Testis (tissue), 5 donors: ENCODE measurements around the gene NAA20. TPM values are rescaled to one million over a fixed set of nuclear protein-coding genes. Genes with fewer than 3 reads are reported as not detected.
A peak's percentile ranks its signal among the peaks of the same experiment; 100 is the strongest.

Experiments used
- DNase-seq: peaks from one replicate; pipeline ENCODE4 v3.0.0-alpha.2; 2019
- H3K27ac ChIP-seq, 2 donors: fragments of 200-600 bp; sonication (generic); one replicate each; pipeline ENCODE4 v1.5.1; 2019
- H3K27me3 ChIP-seq: fragments of 200-600 bp; sonication (generic); one replicate; pipeline ENCODE4 v1.5.1; 2019
- H3K36me3 ChIP-seq: fragments of 200-600 bp; sonication (generic); one replicate; pipeline ENCODE4 v1.5.1; 2017; ENCODE audit warnings: low read depth; ENCODE audit errors: missing control alignments
- H3K4me1 ChIP-seq: fragments of 200-600 bp; sonication (generic); one replicate; pipeline ENCODE4 v1.5.1; 2019
- H3K4me3 ChIP-seq, 2 donors: fragments of 200-600 bp; sonication (generic); one replicate each; pipeline ENCODE4 v1.5.1; 2017 to 2019
- H3K9me3 ChIP-seq: fragments of 200-600 bp; sonication (generic); one replicate; pipeline ENCODE4 v1.5.1; 2017
- POLR2A ChIP-seq: fragments of 450-650 bp; IDR thresholded peaks from one replicate; pipeline ENCODE4 v1.6.1; 2017; ENCODE audit warnings: antibody characterized with exemption, mild to moderate bottlenecking, moderate library complexity
- WGBS, 2 donors: methylation state at CpG; one replicate each; pipeline ENCODE4 v1.1.5; 2018; 5-methylcytosine and 5-hydroxymethylcytosine counted together
- intact Hi-C: fragments of 100-400 bp; cut with DNase I; formaldehyde crosslinking; loops from one replicate; pipeline ENCODE4 v1.15.1; 2023; ENCODE audit warnings: low total_unique reads
- long read RNA-seq, 2 donors: transcript quantifications; one replicate each; lab custom pipeline, GENCODE V29; 2026
- polyA plus RNA-seq: library from polyadenylated mRNA; stranded (reverse); fragments of 350-450 nt; fragmentation: Illumina TruSeq; extraction: RNeasy Lipid Tissue Mini Kit (QIAGEN cat#74804); gene quantifications from one replicate; pipeline ENCODE4 v1.2.3, GENCODE V29; 2014; ENCODE audit warnings: low read depth, low replicate concordance; ENCODE audit not compliant: insufficient read depth
- total RNA-seq, 2 donors: library from RNA; depleted of rRNA; stranded (reverse); fragments of >200 nt; gene quantifications; one replicate each; pipeline ENCODE4 v1.2.3, GENCODE V29; 2016
- TF ChIP-seq, protein P1 (sequence below), 3 experiments: fragments of 450-650 bp in 2 of 3; fragments of 200-600 bp in 1 of 3; sonication (generic) in 1 of 3; IDR thresholded peaks; one replicate each; pipeline ENCODE4 v1.5.1; 2016 to 2019; ENCODE audit warnings: antibody characterized with exemption in 3 of 3, mild to moderate bottlenecking in 2 of 3, moderate library complexity in 1 of 3

The NAA20 gene, protein sequence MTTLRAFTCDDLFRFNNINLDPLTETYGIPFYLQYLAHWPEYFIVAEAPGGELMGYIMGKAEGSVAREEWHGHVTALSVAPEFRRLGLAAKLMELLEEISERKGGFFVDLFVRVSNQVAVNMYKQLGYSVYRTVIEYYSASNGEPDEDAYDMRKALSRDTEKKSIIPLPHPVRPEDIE
- total RNA-seq (10 to 100 TPM; 41.3 to 53.9 TPM), polyA plus RNA-seq (176 TPM)
- long read RNA-seq, donor 1, transcript NAA20-202 (6 exons, 1,260 nt), result major isoform, 37 of 39 reads
- long read RNA-seq, donor 1, partial matches to known transcripts, result 0 of 39 reads
- long read RNA-seq, donor 1, other reads (novel, unspliced or antisense), result 0 of 39 reads
- long read RNA-seq, donor 2, transcript NAA20-202 (6 exons, 1,260 nt), result major isoform, 26 of 47 reads
- long read RNA-seq, donor 2, partial matches to known transcripts, result 20 of 47 reads
- long read RNA-seq, donor 2, other reads (novel, unspliced or antisense), result 0 of 47 reads

DNA sequence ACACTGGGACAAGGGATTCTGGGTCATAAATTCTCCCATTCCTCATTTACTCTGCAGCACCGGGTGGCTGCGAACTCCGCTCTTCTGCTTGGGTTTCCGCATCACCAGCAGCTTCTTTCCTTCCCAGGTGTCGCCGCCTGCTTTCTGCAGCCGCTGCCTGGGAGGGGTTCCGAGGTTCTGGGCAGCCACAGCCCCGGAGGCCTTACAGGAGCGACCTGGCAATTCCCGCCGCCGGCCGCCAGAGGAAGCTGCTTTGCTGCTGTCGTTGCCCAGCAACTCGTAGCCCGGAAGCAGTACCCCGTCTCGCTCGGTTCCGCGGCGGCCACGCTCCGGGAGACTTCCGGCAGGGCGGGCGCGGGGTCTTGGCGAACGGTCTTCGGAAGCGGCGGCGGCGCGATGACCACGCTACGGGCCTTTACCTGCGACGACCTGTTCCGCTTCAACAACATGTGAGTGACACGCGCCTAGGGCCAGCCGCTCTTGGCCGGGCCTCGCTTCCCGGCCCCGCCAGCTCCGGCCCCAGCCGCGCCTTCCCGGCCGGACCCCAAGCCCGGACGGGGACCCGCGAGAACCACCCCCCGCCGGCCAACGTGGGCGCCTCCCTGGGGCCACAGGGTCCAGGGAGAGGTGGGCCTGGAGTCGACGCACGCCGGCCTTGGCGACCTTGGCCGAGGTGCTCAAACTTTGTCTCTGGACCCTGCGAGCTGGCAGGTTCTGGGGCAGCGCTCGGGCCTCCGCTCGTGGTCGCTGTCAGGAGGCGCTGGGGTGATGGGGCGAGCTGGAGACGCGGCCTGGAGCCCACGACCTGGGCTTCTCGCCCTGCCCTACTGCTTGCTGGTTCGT is at the start of gene NAA20:
TSS of gene NAA20 (plus strand) at position 362 of the 843 bp plus-strand sequence. CDS start at position 397, 35 bp downstream.
- H3K9me3 ChIP-seq, result no peaks in the 10 kb centered on the region
- peak within 1 kb of the TSS; percentile 58 to 75 for H3K27ac ChIP-seq
- peak within 1 kb of the TSS; percentile 87 to 96 for H3K4me3 ChIP-seq
- H3K4me1 ChIP-seq, result peaks cover 28% of the 10 kb centered on the region
- DNase-seq, result peak; percentile 97
- 0 to 2% methylated on average over 37 to 38 of the region's 81 CpGs for WGBS, 2 donors
- H3K36me3 ChIP-seq, result no peaks in the 10 kb centered on the region
- intact Hi-C loops, result no loop called here
- TF ChIP-seq POLR2A, result no peak
- TF ChIP-seq, protein P1, sequence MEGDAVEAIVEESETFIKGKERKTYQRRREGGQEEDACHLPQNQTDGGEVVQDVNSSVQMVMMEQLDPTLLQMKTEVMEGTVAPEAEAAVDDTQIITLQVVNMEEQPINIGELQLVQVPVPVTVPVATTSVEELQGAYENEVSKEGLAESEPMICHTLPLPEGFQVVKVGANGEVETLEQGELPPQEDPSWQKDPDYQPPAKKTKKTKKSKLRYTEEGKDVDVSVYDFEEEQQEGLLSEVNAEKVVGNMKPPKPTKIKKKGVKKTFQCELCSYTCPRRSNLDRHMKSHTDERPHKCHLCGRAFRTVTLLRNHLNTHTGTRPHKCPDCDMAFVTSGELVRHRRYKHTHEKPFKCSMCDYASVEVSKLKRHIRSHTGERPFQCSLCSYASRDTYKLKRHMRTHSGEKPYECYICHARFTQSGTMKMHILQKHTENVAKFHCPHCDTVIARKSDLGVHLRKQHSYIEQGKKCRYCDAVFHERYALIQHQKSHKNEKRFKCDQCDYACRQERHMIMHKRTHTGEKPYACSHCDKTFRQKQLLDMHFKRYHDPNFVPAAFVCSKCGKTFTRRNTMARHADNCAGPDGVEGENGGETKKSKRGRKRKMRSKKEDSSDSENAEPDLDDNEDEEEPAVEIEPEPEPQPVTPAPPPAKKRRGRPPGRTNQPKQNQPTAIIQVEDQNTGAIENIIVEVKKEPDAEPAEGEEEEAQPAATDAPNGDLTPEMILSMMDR (IDR thresholded peaks at IDR 0.05), result peak; percentile 80 to 95 (median 90)
- no peaks in the 10 kb centered on the region for H3K27me3 ChIP-seq

DNA sequence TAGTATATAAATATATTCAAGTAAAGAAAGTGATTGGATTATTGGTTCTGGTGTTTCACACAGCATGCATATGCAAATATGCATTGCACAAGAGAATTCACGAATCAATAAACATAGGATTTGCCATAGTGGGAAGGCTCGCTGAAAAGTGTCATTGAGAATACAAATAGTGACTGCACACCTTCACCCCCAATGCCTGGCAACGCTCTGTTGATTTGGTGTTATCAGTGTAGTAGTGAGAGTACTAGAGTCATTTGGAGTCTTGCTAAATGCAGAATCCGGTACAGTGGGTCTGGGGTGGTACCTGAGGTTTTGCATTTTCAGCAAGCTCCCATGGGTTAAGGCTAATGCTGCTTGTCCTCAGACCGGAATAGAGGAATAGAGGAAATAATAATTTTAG is 49.7 kb upstream of the NAA20 start:
- intact Hi-C loops, result no loop called here
- no peaks in the 10 kb centered on the region for H3K36me3 ChIP-seq
- H3K4me3 ChIP-seq, result no peak overlapping the region
- no peak overlapping the region for H3K27ac ChIP-seq
- no peaks in the 10 kb centered on the region for H3K27me3 ChIP-seq
- no peak for DNase-seq
- TF ChIP-seq, protein P1 (IDR thresholded peaks at IDR 0.05), result no peak
- no peak for TF ChIP-seq POLR2A
- WGBS, 2 donors, result 91 to 95% methylated on average over 5 of the region's 5 CpGs
- peaks cover 6% of the 10 kb centered on the region for H3K4me1 ChIP-seq
- H3K9me3 ChIP-seq, result no peaks in the 10 kb centered on the region

DNA sequence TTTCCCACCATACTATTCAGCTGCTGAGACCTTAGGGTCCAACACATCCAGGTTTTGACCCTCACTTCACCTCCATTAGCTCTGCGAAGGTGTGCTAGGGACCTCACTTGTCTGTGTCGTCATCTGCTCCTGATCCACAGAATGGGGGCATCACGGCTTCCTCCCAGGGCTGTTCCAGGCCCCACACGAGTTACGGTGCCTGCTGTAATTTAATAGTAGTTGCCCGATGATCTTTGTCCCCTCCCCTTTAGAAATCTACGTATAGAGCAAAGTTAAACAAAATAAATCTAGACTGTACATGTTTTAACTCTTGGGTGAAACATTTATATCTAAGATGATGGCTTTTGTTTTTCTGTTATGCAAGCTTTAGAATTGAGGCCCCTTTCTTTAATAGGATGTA is 49.1 kb upstream of the NAA20 start:
- TF ChIP-seq, protein P1 (IDR thresholded peaks at IDR 0.05), result no peak
- no peak for TF ChIP-seq POLR2A
- intact Hi-C loops, result no loop called here
- Histone ChIP-seq H3K36me3 (no peaks in the 10 kb centered on the region), H3K27ac (no peak overlapping the region), H3K4me1 (peaks cover 6% of the 10 kb centered on the region), H3K4me3 (no peak overlapping the region), H3K9me3 (no peaks in the 10 kb centered on the region), H3K27me3 (no peaks in the 10 kb centered on the region)
- no peak for DNase-seq
- WGBS, 2 donors, result 89% methylated on average over 7 of the region's 7 CpGs

DNA sequence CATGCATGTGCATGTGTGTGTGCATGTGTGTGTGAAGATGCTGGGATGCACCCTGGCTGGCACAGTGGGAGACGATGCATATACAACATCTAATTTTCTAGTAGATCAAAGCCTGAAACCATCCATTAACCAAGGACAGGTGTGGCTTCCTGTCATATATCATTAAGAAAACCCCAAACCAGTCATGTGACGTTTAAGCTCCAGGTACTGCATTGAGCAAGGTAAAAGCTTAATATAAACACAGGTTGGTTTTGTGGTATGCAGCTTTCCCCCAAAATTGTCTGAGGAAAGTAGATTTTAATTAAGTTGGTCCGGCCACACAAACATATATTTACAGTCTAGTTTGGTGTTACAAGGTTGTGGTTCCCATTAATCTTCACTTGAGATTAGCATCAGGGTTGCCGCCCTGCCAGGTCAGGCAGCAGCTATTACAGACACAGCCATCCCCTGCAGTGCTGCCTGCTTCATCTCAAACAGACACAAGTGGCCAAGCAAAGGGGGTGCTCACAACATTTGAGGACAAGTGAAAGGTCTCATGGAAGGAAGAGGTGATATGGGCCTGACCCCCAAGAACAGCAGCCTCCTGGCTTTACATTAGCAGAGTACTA is 48.6 kb upstream of the NAA20 start:
- Histone ChIP-seq H3K4me1 (peaks cover 9% of the 10 kb centered on the region), H3K27me3 (no peaks in the 10 kb centered on the region), H3K27ac (no peak overlapping the region), H3K36me3 (no peaks in the 10 kb centered on the region), H3K9me3 (no peaks in the 10 kb centered on the region), H3K4me3 (no peak overlapping the region)
- no peak for DNase-seq
- intact Hi-C loops, result no loop called here
- WGBS, 2 donors, result 90 to 96% methylated on average over 4 of the region's 4 CpGs
- TF ChIP-seq POLR2A, result no peak
- TF ChIP-seq, protein P1 (IDR thresholded peaks at IDR 0.05), result no peak
